NCI-H526 (cell line): ENCODE measurements around the gene EIPR1.

Experiments used
- DNase-seq, 2 experiments: peaks; one replicate each; lab custom pipeline; 2025; lab: John Stamatoyannopoulos, UW

Gene EIPR1

DNA sequence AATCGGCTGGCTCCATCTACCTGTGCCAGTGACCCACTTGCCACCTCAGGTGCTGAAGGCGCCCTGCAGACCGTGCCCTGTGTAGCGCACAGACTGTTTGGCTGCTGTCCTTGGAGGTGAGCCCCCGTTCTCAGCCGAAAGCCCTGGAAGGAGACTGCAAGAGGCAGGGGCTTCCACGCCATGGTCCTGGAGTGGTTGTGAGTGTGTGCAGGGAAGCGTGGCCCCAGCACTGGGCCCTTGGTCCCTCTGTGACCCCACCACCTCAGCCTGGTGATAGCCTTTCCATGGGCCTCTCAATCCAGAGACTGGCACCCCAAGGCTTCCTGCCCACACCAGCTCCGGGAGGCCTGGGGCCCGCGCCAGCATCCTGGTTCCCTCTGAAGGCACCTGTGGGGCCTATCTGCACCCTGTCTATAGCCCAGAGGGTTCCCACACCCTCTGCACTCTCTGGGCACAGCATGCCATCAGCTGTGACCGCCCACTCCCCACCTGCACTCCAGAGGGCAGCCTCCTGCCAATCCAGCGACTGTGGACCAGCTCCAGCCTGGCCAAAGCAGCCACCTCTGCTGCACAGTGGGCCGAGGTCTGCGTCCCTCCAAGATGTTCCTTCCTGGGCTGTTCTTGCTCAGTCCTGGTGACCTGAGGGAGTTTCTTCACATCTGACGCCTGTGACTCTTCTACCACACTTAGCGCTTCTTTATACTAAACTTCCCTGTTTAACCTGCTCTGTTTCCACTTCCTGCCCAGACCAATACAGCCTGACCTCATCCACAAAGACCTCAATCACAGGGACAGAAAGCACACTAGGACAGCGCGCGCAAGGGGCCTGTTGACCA, 109.5 kb downstream of the EIPR1 start:
- DNase-seq, result no peak

DNA sequence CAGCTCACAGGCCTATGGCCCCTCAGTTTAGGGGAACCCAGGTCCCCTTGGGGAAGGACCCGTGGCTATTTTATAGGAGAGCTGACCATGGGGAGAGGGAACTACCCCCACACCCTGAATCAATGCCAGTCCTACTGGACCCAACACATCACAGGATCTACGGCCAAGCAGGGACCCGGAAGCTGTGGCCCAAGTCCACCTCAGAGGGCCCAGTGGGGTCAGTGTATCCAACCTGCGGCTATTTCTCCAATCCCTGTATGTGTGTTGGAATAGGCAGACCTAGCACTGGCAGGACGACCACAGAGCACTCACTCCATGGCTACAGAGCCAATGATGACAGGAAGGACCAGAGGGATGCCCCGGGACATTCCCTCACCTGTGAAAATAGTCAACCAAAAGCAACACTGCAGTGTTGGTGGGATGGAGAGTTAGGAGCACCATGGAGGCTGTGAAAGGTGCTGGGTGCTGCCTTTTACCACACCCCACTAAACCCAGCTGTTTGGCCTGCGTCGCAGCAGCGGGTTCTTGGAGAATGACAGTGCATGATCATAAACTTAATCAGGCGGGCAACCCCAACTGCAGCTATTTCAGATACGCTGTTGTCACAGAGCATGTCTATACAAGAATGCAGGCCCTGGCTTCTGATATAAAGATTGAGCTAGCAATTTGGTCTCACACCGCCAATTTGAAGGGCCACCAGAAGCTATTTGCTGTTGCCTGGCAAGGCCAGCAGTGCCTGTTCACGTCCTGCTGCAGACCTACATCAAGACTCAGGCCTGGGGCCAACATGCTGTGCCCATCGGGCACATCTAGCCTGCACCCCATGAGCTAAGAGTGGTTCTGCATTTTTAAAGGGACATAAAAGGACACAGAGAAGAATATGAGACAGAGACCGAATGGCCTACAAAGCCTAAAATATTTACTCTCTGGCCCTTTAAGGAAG, 110.4 kb downstream of the EIPR1 start:
- DNase-seq, result no peak

DNA sequence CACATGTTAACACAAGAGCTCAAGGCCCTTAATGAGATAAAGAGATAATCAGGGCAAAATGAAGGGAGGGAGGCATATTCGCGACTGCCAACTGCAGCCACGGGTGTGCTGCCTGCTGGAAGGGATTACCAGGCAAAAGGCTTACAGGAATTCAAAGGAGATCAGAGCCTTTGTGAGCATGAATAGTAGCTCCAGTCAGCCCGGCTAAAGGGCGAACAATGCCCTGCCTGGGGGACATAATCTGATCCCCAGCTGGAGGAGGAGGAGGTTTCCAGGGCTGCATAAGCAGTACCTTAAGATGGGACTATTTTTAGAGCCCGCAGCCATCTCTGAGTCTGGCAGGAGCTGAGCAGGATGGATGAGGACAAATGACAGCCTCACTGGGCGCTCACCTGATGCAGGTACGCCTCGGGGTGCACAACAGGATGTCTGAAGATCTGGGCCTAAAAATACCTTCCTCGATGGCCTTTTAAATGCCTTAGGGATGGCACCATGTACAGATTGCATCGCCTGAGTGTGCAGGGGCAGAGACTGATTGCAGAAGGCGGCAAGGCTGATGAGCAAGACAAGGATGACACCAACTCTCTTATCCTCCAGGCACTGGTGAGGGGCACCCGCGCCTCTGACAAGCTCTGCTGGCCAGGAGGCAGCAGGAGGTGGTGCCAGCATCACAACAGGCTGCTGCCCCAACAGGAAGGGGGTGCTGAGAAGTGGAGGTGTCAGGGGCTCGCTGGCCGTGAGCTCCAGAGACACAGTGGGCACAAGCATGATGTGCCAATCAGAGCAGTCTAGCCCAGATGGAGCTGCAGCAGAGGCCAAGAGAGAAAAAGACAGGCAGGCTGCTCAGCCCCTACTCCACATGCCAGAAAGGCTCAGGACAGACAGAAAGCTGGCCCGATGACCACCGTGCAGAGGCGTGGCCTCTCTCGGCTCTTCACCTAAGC, 111.4 kb downstream of the EIPR1 start:
- DNase-seq, result no peak

DNA sequence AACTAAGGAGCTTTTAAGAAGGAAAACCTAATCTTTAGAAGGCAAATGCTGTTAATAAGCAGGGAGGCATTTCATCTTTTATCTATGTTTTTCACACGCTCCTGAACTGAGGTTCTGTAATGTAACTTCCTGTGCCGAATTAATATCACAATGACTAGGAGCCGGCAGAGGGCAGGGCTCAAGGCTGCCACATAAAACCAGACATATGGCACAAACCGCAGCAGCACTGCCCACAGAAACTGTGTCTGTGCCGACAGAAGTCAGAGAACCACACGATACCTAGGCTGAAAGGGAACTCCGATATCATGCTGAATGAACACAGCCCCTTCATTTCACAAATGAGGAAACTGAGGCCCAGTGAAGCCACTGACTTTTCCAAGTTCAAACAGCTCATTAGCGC, 112.1 kb downstream of the EIPR1 start:
- no peak for DNase-seq

DNA sequence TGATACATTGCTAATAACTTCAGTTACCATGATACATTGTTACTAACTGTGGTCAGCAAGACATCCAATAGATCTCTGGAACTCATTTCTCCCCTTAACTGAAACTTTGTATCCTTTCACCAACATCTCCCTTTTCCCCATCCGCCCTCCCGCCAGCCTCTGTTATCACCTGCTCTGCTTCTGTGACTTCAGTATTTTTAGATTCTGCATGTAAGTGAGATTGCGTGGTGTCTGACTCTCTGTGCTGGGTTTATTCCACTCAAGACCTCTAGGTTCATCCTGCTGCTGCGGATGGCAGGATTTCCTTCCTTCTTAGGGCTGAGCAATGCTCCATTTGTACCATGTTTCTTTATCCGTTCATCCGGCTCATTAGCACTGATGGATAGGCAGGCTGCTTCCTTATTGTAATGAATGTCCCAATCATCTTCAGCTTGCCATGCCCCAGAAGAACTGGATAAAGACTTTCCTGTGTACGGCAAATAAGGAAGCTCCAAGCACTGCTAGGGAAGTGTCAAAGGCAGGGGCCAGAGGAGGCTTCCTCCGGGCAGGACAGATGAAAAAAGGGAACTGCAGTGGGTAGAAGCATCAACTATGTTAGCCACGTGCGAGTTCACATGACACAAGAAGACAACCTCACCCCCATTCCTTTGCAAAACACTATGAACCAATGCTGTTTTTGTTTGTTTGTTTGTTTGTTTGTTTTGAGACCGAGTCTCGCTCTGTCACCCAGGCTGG, 113.4 kb downstream of the EIPR1 start:
- no peak for DNase-seq

DNA sequence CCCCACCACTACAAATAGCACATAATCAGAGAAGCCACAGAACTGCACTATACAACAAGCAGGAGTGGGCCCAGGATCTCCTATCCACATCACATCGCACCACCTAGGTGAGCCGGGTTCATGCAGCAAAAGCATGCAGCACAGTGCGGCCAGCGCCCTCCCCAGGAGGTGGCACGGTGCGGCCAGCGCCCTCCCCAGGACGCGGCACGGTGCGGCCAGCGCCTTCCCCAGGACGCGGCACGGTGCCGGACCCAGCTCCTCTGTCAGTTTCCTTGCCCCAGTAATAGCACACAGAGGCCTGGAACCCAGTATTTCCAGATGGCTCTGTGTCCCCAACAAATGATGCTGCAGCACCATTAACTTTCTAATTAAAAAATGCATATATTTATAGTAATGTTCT, 114.1 kb downstream of the EIPR1 start:
- no peak for DNase-seq

DNA sequence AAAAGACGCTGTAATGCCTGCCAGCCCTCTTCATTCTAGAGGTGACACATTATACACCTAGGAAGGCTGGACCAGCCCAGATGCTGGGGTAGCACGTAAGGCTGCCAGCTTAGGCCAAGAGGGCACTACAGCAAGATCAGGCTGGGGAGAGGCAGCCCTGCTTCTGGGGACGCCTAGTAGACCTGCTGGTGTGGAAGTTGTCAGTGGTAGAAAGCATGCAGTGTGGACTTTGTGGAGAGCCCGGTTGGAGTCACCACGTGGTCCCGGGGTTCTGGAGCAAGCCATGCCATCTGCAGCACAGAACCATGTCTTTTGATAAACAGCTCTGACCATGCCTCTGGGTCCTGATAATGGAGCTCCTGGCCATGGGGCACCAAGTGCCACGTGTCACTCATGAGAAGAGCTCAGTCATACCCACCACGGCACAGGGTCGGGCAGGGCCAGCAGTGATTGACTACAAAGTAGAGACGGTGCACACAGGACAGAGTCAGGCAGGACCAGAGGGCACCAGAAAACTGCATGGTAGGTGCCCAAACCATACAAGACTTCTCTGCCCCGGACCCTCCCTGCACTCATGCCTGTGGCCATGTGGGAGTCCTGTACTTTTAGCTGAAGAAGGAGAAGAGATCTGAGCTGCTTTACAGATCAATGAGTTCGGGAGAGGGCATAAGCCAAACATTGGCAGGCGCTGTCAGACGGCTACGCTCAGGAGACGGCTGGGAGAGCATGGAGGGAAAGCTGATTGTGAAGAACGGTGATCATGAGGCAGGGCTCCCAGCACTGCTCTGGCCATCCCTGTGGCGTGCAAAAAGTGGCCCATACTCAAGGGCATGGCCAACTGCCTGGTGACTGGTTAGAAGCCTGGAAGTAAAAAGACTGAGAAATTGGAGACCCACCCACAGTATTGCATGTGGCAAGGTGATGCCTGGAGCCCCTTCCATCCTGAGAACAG, 114.9 kb downstream of the EIPR1 start:
- no peak for DNase-seq

DNA sequence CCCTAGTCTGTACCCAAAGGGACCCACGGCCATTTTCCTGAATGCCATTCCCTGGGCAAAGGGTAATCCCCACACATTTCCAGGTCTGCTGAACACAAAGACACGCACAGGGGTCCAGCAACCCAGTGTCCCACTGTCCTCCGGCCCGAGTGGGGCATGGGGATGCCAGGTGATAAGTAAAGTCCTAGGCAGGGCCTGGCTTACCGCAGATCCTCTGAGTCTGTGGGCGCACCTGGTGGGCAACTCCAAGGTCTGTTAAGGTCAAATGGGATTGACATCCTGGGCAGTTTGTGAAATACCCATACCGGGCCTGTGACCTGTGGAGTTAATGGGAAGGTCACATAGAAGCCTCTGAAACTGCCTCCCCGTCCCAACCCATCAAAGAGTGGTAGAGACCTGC, 116.1 kb downstream of the EIPR1 start:
- no peak for DNase-seq

DNA sequence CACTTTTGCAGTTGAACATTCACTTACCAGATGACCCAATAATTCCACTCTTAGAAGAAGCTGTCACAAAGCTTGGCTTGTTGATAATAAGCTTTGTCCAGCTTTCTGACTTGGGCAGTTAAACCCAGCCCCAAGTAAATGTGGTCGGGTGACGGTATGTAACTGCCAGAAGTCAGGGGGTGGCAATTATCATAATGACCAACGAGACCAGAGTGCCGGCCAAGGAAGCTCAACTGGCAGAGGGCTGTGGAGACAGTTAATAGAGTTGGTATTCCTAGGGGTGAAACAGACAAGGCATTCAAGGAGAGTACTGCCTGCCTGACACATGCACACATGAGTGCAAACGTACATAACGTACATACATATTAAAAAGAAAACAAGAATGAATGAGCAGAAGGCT, 116.7 kb downstream of the EIPR1 start:
- DNase-seq, result no peak

DNA sequence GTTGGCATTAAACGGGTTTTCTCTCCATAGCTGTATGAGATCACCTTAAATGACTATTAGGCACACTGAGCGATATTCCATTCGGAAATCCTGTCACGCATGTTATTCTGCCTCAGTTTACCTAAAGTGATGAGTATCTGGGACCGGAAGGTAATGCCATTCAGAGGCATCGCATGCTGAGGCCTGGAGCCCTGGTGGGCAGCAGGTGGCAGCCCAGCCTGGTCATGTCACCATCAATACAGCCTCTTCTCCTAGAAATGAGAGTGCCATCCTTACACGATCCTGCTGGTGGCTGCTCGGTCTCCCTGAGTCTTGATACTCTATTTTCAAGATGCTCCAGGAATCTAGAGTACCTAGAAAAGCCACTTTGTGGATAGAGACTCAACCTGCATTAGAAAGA, 119.8 kb downstream of the EIPR1 start:
- DNase-seq, result peak in 1 of 2 experiments; percentile 44

DNA sequence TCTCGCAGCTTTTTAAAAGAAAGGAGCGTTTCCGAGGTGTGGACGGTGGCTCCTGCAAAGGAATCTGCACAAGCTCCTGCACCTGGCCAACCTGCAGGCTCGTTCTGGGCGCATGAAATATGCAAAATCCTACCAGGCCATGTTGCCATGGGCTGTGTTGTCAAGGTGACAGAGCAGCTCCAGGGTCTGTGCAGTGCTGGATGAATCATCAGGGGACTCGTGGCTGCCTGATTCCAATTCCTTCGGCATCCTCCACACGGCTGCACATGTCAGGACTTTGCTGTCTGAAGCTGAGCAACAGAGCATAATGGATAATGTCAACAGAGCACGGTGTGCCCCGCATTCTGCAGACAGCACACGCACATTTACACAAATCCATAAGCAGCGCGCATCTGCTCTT, 120.5 kb downstream of the EIPR1 start:
- DNase-seq, result peak; percentile 94 to 96

DNA sequence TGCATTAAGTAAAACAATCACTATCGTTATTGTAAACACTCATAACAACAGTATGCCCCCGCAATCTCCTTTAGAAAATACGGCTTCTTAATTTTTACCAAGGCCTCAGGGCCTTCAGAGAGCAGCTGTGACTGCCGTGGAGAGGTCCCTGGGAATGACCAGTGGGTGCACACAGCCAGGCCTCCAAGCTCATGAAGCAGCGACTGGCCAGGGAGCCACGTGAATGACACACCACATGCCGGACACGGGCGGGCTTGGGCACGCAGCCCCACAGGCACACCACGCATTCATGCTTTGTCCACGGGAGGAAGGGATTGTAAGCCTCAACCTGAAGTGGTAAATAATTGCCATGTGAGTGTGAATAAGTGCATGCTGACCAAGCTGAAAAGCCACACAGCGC, 121.0 kb downstream of the EIPR1 start:
- peak in 1 of 2 experiments; percentile 36 for DNase-seq

DNA sequence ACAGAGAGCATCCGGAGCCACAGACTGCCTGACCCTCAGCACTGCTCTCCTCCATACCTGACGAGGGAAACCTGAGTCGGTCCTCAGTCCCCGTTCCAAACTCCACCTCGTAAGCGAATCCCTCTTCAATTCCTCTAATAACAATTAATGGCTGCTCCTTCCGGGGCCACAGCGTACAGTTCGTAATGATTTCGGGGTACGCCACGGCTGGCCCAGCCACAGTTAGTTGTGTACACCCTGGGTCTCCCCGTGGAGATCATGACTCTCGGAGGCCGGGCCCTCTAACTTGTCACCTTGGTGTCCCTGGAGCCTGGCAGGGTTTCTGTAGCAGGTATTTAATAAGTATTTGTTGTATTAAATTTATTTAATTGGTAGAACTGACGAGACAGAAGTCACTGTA, 121.5 kb downstream of the EIPR1 start:
- DNase-seq, result no peak

DNA sequence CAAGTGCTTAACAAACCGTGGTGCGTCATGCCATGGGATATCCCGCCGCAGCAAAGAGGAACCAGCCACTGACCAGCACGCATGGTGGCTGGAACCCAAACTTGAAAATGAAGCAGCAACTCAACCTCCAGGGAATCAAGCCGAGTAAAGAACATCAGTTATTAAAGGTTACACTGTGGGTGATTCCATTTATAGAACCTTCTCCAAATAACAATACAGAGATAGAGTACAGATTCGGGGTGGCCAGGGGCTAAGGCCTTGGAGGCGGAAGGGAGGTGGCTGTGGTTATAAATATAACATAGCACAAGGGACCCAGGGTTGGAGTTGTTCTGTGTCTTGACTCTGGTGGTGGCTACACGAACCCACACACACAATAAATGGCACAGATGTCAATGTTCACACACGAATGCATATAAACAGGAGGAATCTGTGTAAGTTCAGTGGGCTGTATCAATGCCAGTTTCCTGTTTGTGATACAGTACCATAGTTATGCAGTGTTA, 123.1 kb downstream of the EIPR1 start:
- peak; percentile 19 to 54 for DNase-seq

DNA sequence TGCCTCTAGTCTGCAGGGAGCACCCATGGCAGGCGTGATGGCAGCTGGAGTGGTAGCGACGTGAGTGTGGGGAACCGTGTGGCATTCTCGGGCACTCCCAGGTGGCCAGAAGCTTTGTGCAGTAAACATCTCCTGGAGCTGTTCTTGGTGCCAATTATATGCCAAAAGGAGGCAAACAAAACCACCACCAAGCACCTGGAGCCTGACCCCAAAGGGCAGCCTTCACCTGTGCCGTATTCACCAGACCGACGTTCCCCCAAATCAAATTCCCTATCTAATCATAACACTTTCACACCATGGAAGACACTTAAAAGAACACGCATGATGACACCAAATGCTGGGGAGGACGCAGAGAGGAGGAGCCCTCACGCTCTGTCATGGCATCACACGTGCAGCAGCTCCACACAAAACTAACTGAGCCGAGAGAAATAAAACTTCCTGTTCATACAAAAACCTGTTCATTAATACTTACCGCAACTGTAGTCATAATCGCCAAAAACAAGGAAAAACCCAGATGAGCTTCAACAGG, 123.6 kb downstream of the EIPR1 start:
- no peak for DNase-seq

DNA sequence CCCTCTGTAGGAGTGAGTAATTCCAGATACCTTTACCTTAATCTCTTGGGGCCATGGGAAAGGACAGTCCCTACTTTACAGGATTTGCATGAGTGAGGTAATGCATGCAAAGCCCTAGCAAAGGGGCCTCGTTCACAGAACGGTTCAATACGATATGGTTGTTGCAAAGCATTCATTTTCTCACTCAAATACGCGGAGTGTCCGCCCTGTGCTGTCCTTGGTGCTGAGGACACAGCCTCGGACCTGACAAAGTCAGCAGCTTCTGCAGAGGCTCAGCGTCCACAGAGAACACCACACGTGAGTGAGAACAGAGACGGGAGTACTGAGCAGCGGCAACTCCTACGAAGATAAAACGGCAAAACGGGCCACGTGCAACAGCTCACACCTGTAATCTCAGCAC, 125.7 kb downstream of the EIPR1 start:
- DNase-seq, result peak; percentile 64 to 88

DNA sequence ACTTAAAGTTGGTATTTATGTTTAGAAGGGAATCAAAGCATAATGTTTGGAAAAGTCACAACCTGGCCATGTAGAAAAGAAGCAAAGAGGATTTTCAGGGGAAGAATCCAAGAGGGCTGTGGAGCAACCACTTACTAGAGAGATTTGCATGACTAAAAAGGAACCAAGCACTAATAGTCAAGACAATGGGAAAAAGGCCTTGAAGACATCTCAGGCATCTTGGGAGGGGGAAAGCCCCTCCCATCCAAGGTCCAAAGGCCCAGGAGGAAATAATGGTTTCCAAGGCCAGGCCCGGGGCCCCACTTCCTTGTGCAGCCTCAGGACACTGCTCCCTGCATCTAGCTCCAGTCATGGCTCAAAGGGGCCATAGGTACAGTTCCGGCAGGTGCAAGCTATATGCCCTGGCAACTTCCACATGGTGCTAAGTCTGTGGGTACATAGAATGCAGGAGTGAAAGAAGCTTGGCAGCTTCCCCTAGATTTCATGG, 128.1 kb downstream of the EIPR1 start:
- DNase-seq, result no peak

DNA sequence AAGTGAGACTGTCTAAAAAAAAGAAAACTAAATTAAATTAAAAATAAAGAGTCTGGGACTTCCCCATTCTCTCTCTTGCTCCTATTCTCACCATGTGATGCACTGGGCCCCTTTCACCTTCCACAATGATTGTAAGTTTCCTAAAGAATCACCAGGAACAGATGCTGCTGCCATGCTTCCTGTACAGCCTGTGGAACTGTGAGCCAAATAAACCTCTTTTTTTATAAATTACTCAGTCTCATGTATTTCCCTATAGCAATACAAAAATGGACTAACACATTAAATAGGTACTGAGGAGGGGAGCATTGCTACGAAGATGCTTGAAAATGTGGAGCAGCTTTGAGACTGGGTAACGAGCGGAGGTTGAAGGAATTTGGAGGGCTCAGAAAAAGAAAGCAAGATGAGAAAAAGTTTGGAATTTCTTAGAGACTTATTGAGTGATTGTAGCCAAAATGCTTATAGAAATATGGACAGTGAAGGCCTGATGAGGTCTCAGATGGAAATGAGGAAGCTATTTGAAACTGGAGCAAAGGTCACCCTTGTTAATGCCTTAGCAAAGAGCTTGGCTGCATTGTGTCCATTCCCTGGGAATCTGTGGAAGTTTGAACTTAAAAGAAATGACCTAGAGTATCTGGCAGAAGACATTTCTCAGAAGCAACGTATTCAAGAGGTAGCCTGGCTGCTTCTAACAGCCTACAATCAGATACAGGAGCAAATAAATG, 128.7 kb downstream of the EIPR1 start:
- DNase-seq, result no peak
